ENCODE measurements around the gene MALT1. TPM values are rescaled to one million over a fixed set of nuclear protein-coding genes. Genes with fewer than 3 reads are reported as not detected.
"Not testable (repeated sequence)": the region's sequence is repeated elsewhere in the genome, so short reads cannot be mapped to it uniquely, and the experiment has no call there.

MALT1 gene
- total and polyA plus RNA-seq, 9 donors: 9.0 to 24.7 (median 17.0) TPM

GRCh38 chr18:58772161-58772560 lies 100.9 kb downstream of the MALT1 start:
- Histone ChIP-seq H3K27ac (no peak overlapping the region), H3K4me1 (ENCODE audit: insufficient read depth) (peaks cover 3% of the 10 kb centered on the region), H3K9me3 (no peaks in the 10 kb centered on the region), H3K27me3 (no peaks in the 10 kb centered on the region), H3K36me3 (no peaks in the 10 kb centered on the region), H3K4me3 (no peak overlapping the region)
- intact Hi-C loops (cut with DNase I): no loop called here
- no peak for TF ChIP-seq EP300 (IDR thresholded peaks at IDR 0.05)
- no peak for TF ChIP-seq CTCF (IDR thresholded peaks at IDR 0.05)
- no peak for TF ChIP-seq POLR2A (IDR thresholded peaks at IDR 0.05)
- 53 to 72% (median 57%) methylated on average over 4 of the region's 4 CpGs for WGBS, 3 donors
- no peak for DNase-seq

DNA sequence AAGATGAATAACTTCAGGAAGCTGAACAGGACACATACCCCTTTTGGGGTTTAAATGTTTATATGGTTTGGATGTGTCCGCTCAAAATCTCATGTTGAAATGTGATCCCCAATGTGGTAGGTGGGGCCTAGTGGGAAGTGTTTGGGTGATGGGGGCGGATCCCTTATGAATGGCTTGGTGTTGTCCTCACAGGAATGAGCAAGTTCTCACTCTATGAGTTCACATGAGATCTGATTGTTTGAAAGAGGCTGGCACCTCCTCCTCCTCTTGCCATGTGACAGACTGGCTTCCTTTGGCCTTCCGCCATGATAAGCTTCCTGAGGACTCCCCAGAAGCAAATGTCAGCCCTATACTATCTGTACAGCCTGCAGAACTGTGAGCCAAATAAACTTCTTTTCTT lies 104.8 kb downstream of the MALT1 start:
- WGBS, 3 donors: 87 to 93% (median 92%) methylated on average over 3 of the region's 3 CpGs
- no peaks in the 10 kb centered on the region for H3K36me3 ChIP-seq
- no peak for DNase-seq
- no peaks in the 10 kb centered on the region for H3K4me1 ChIP-seq (ENCODE audit: insufficient read depth)
- H3K27ac ChIP-seq: no peak overlapping the region
- H3K4me3 ChIP-seq: no peak overlapping the region
- no peaks in the 10 kb centered on the region for H3K9me3 ChIP-seq
- H3K27me3 ChIP-seq: no peaks in the 10 kb centered on the region
- intact Hi-C loops (cut with DNase I): no loop called here
- no peak for TF ChIP-seq EP300 (IDR thresholded peaks at IDR 0.05)
- no peak for TF ChIP-seq POLR2A (IDR thresholded peaks at IDR 0.05)
- no peak for TF ChIP-seq CTCF (IDR thresholded peaks at IDR 0.05)

- H3K27me3 ChIP-seq; H3K27ac ChIP-seq; H3K4me1 ChIP-seq (ENCODE audit: insufficient read depth); DNase-seq; H3K4me3 ChIP-seq; H3K9me3 ChIP-seq; intact Hi-C loops (cut with DNase I); H3K36me3 ChIP-seq: not testable (repeated sequence)
- WGBS, 3 donors: 67 to 72% (median 67%) methylated on average over 4 of the region's 4 CpGs
Observed at GRCh38 chr18:58776541-58776940, 105.3 kb downstream of the MALT1 start.

- intact Hi-C loops (cut with DNase I): no loop called here
- 76 to 82% (median 80%) methylated on average over 4 of the region's 4 CpGs for WGBS, 3 donors
- H3K27me3 ChIP-seq: no peaks in the 10 kb centered on the region
- no peaks in the 10 kb centered on the region for H3K36me3 ChIP-seq
- peaks cover 3% of the 10 kb centered on the region for H3K4me1 ChIP-seq (ENCODE audit: insufficient read depth)
- TF ChIP-seq CTCF (IDR thresholded peaks at IDR 0.05): no peak
- H3K4me3 ChIP-seq: no peak overlapping the region
- H3K9me3 ChIP-seq: no peaks in the 10 kb centered on the region
- H3K27ac ChIP-seq: no peak overlapping the region
- no peak for DNase-seq
Observed at GRCh38 chr18:58777471-58777870, 106.2 kb downstream of the MALT1 start.

DNA sequence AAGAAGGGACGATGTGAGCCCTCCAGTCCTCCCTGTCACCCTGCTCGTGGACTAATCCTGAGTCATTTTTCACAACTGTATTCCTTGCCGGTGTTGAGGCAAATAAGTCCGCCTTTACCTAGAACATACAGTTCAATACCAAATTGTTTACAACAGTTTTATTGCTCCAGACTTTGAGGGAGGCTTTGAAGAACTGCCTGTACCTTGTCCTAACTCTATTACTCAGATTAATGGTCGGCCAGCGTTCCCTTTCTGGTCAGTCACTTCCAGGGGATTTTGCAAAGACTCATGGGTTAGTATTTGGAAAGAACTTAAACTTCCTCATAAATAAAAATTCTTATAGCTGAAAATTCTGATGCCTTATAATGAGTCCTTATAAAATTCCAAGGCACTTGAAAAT lies 108.3 kb downstream of the MALT1 start:
- TF ChIP-seq EP300 (IDR thresholded peaks at IDR 0.05) (no peak), CTCF (IDR thresholded peaks at IDR 0.05) (no peak), POLR2A (IDR thresholded peaks at IDR 0.05) (no peak)
- no peak for DNase-seq
- Histone ChIP-seq H3K9me3 (no peaks in the 10 kb centered on the region), H3K27ac (no peak overlapping the region), H3K4me3 (no peak overlapping the region), H3K27me3 (no peaks in the 10 kb centered on the region), H3K36me3 (no peaks in the 10 kb centered on the region), H3K4me1 (ENCODE audit: insufficient read depth) (peaks cover 3% of the 10 kb centered on the region)
- 70 to 82% (median 82%) methylated on average over 6 of the region's 6 CpGs for WGBS, 3 donors
- intact Hi-C loops (cut with DNase I): no loop called here
